ENCODE measurements around the gene PAX3. TPM values are rescaled to one million over a fixed set of nuclear protein-coding genes. Genes with fewer than 3 reads are reported as not detected.

PAX3 gene
- total RNA-seq, 1 donor from 2014 or later: not detected

Other genes starting within 250 kb of the PAX3 start
- 45.8 TPM for gene SGPP2, start 125.5 kb upstream of the PAX3 start, total RNA-seq